Motor neuron (in vitro differentiated cells): Measurements from ENCODE around the gene ARHGAP9. TPM values are rescaled to one million over a fixed set of nuclear protein-coding genes. Genes with fewer than 3 reads are reported as not detected.
"Not testable (repeated sequence)": the region's sequence is repeated elsewhere in the genome, so short reads cannot be mapped to it uniquely, and the experiment has no call there.

Source experiments
- ATAC-seq, 8 experiments: fragments of 200-7000 bp; cut with Tn5 transposase; replicated peaks in 6 of 8; 2 replicates each; pipeline ENCODE4 v1.8.0; 2021; ENCODE audit warnings: mild to moderate bottlenecking in 8 of 8, moderate library complexity in 8 of 8
- H3K27ac ChIP-seq, 2 donors: fragments of 250-450 bp; sonication (Bioruptor Pico); 2 replicates each; pipeline ENCODE4 v1.9.0; 2021; ENCODE audit warnings: antibody characterized with exemption in 2 of 2, mild to moderate bottlenecking in 2 of 2, moderate library complexity in 1 of 2
- H3K4me1 ChIP-seq, 2 donors: fragments of 250-450 bp; sonication (Bioruptor Pico); replicated peaks in 1 of 2; 2 replicates each; pipeline ENCODE4 v1.6.1; 2021; ENCODE audit warnings: antibody characterized with exemption in 2 of 2, mild to moderate bottlenecking in 2 of 2, moderate library complexity in 1 of 2
- H3K4me3 ChIP-seq, 5 donors: fragments of 250-450 bp; sonication (Bioruptor Pico); 2 replicates each; pipeline ENCODE4 v1.9.0; 2021; ENCODE audit warnings: antibody characterized with exemption in 5 of 5, mild to moderate bottlenecking in 5 of 5, moderate library complexity in 4 of 5
- WGBS, 10 experiments: fragments of 450-650 bp; shearing (Covaris generic); methylation state at CpG; one replicate each; pipeline ENCODE4 v1.0.0; 2022; 5-methylcytosine and 5-hydroxymethylcytosine counted together
- in situ Hi-C, 9 experiments: fragments of 400-800 bp; cut with MboI; loops; one replicate each; pipeline ENCODE4 v1.15.0; 2021; ENCODE audit warnings: low sequenced_read_pairs in 9 of 9, low pct_unique_long_range_greater_than_20kb in 2 of 9; ENCODE audit not compliant: unreplicated experiment in 9 of 9
- total RNA-seq, 8 experiments: library from RNA; unstranded; fragments of 300-600 nt; gene quantifications; 2 replicates each; pipeline versions ENCODE4 v1.2.3 to v1.2.4, GENCODE V29; 2022

ARHGAP9 gene
- total RNA-seq, 8 experiments from 2014 or later: 0.45 to 6.2 (median 2.0) TPM

- peaks cover 2 to 6% of the 10 kb centered on the region in 2 donors for H3K4me1 ChIP-seq
- in situ Hi-C loops: loop anchor here in 1 of 9 experiments (25.0 kb wide), 1 partner anchor 118 kb away; no protein-coding TSS in a partner anchor
- H3K4me3 ChIP-seq: peak overlapping the region; percentile 66 to 90 (median 83)
- 0 to 6% (median 0%) methylated on average over 1 to 11 of the region's 74 CpGs; no CpG with 5 or more reads in 1 of the 10 experiments for WGBS, 10 experiments
- peak overlapping the region; percentile 90 for H3K27ac ChIP-seq
- ATAC-seq: peak; percentile 69 to 80 (median 77)
Observed at GRCh38 chr12:57430112-57430930, 49.3 kb downstream of the ARHGAP9 start.

- no peak for ATAC-seq
- Histone ChIP-seq H3K4me1 (peaks cover 2 to 6% of the 10 kb centered on the region in 2 donors), H3K4me3 (peak overlapping the region; percentile 66 to 90 (median 83)), H3K27ac (no peak overlapping the region)
- in situ Hi-C loops: loop anchor here in 1 of 9 experiments (25.0 kb wide), 1 partner anchor 117 kb away; no protein-coding TSS in a partner anchor
- 4 to 22% (median 8%) methylated on average over 3 to 7 of the region's 9 CpGs; no CpG with 5 or more reads in 2 of the 10 experiments for WGBS, 10 experiments
Observed at GRCh38 chr12:57429473-57430111, 50.1 kb downstream of the ARHGAP9 start.

- ATAC-seq: no peak
- 60 to 100% (median 89%) methylated on average over 1 to 6 of the region's 6 CpGs; no CpG with 5 or more reads in 1 of the 10 experiments for WGBS, 10 experiments
- H3K4me3 ChIP-seq: no peak overlapping the region
- H3K4me1 ChIP-seq: peaks cover 2 to 6% of the 10 kb centered on the region in 2 donors
- no peak overlapping the region for H3K27ac ChIP-seq
- in situ Hi-C loops: loop anchor here in 1 of 9 experiments (25.0 kb wide), 1 partner anchor 117 kb away; no protein-coding TSS in a partner anchor
Observed at GRCh38 chr12:57428965-57429364, 50.7 kb downstream of the ARHGAP9 start.

- 93 to 100% (median 98%) methylated on average over 3 to 9 of the region's 10 CpGs for WGBS, 10 experiments
- H3K4me1 ChIP-seq, H3K27ac ChIP-seq, ATAC-seq, H3K4me3 ChIP-seq: not testable (repeated sequence)
- in situ Hi-C loops: loop anchor here in 1 of 9 experiments (25.0 kb wide), 1 partner anchor 115 kb away; no protein-coding TSS in a partner anchor
Observed at GRCh38 chr12:57426948-57427347, 52.7 kb downstream of the ARHGAP9 start.

Other genes with a start within 250 kb of the ARHGAP9 start
- 1 to 10 TPM in 6 of 8 experiments, under 1 TPM in 2; 0.87 to 4.8 (median 1.5) TPM for gene STAC3, start 228.7 kb downstream of the ARHGAP9 start, total RNA-seq
- gene R3HDM2, start 48.8 kb downstream of the ARHGAP9 start, total RNA-seq: 10 to 100 TPM; 14.7 to 75.2 (median 31.6) TPM
- gene INHBC, start 45.1 kb downstream of the ARHGAP9 start, total RNA-seq: under 1 TPM; 0.14 to 0.85 (median 0.22) TPM
- gene INHBE, start 24.6 kb downstream of the ARHGAP9 start, total RNA-seq: 10 to 100 TPM in 2 of 8 experiments, 1 to 10 TPM in 3, under 1 TPM in 3; 0.41 to 19.9 (median 2.6) TPM
- 1 to 10 TPM in 7 of 8 experiments, under 1 TPM in 1; 0.66 to 8.3 (median 3.2) TPM for gene GLI1, start 20.1 kb downstream of the ARHGAP9 start, total RNA-seq
- gene MARS1, start 8.2 kb upstream of the ARHGAP9 start, total RNA-seq: 100 to 1,000 TPM; 133 to 437 (median 224) TPM
- gene DDIT3, start 40.6 kb upstream of the ARHGAP9 start, total RNA-seq: 100 to 1,000 TPM in 5 of 8 experiments, 10 to 100 TPM in 3; 31.9 to 244 (median 136) TPM
- gene MBD6, start 43.0 kb upstream of the ARHGAP9 start, total RNA-seq: 10 to 100 TPM in 4 of 8 experiments, 1 to 10 TPM in 4; 5.5 to 37.5 (median 9.7) TPM
- gene DCTN2, start 67.3 kb upstream of the ARHGAP9 start, total RNA-seq: 100 to 1,000 TPM; 104 to 184 (median 161) TPM
- 100 to 1,000 TPM in 1 of 8 experiments, 10 to 100 TPM in 4, 1 to 10 TPM in 2, under 1 TPM in 1; 0.91 to 111 (median 60.5) TPM for gene KIF5A, start 70.2 kb upstream of the ARHGAP9 start, total RNA-seq
- gene PIP4K2C, start 111.3 kb upstream of the ARHGAP9 start, total RNA-seq: 10 to 100 TPM; 12.5 to 29.4 (median 21.4) TPM
- gene DTX3, start 125.0 kb upstream of the ARHGAP9 start, total RNA-seq: 10 to 100 TPM in 7 of 8 experiments, 1 to 10 TPM in 1; 2.8 to 79.9 (median 62.7) TPM
- gene ARHGEF25, start 131.6 kb upstream of the ARHGAP9 start, total RNA-seq: 10 to 100 TPM; 16.1 to 28.5 (median 17.9) TPM
- gene B4GALNT1, start 153.3 kb upstream of the ARHGAP9 start, total RNA-seq: 10 to 100 TPM in 5 of 8 experiments, 1 to 10 TPM in 1, under 1 TPM in 2; 0.61 to 34.3 (median 19.4) TPM
- gene OS9, start 214.3 kb upstream of the ARHGAP9 start, total RNA-seq: 100 to 1,000 TPM in 6 of 8 experiments, 10 to 100 TPM in 2; 94.0 to 297 (median 134) TPM